ENCODE results near the gene PFKFB2. TPM values are rescaled to one million over a fixed set of nuclear protein-coding genes. Genes with fewer than 3 reads are reported as not detected.
A peak's percentile ranks its signal among the peaks of the same experiment; 100 is the strongest.

PFKFB2 gene
- polyA plus RNA-seq, 2 of the 4 experiments (the other 2 are of a cell fraction) = 7.4 to 8.4 TPM

DNA sequence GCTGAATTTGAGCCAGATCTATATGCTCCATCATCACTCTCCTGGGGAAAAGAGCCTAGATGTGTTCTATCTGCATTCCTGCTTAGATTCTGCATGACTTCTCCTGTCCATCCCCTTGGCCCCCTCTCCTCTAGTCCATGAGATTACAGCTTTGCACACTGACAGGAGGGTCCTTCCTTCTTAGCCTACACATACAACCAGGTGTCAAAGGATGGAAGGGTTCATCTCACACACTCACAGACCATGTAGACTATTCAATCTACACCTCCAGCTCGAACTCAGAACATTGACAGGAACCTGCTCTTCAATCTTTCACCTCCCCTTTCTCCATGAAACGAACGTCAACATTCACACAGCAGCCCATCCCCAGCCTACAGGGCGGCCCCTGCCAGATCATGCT, 34.4 kb upstream of the PFKFB2 start:
- Histone ChIP-seq H3K9me3 (no peaks in the 10 kb centered on the region), H3K4me1 (peaks cover 50% of the 10 kb centered on the region), H3K4me2 (no peak overlapping the region), H3K27ac (peak overlapping the region; percentile 86 to 89; a peak in 4 of 6 replicates), H3K4me3 (no peak overlapping the region)
- ATAC-seq (no peak), FAIRE-seq (no peak), DNase-seq (ENCODE audit: low read depth in 1 of 2, low spot score in 1 of 2) (no peak)
- 88% methylated on average over 4 of the region's 4 CpGs for WGBS (ENCODE audit: missing lambda C conversion rate)
- CTCF ChIA-PET = interaction anchor here (0.7 to 2.3 kb wide), 8 partner anchors 9 to 31 kb away, joined by 3 to 11 read pairs (median 4); partner anchors contain the start of gene C1orf116
- POLR2A ChIA-PET = no interaction called here
- TF ChIP-seq RCOR1 (IDR thresholded peaks at IDR 0.05; ENCODE audit: low read depth, low read length) (no peak), MAFK (IDR thresholded peaks at IDR 0.05; ENCODE audit: partially characterized antibody) (no peak), PHF8 (IDR thresholded peaks at IDR 0.05; ENCODE audit: borderline replicate concordance, low read depth) (no peak), MYC (IDR thresholded peaks at IDR 0.05; ENCODE audit: borderline replicate concordance, low read length) (no peak), HDAC2 (IDR thresholded peaks at IDR 0.05) (no peak), CBX2 (IDR thresholded peaks at IDR 0.05; ENCODE audit: borderline replicate concordance, low read depth) (no peak), JUNB (IDR thresholded peaks at IDR 0.05) (no peak), FOSL2 (IDR thresholded peaks at IDR 0.05) (no peak), FOSL2 (CRISPR knock-in tag; IDR thresholded peaks at IDR 0.05) (no peak), POLR2A (IDR thresholded peaks at IDR 0.05; ENCODE audit: low read length) (no peak), BHLHE40 (IDR thresholded peaks at IDR 0.05; ENCODE audit: low read depth, low read length) (no peak), FOSB (CRISPR knock-in tag; IDR thresholded peaks at IDR 0.05) (no peak), BCL3 (IDR thresholded peaks at IDR 0.05) (no peak), ELK1 (IDR thresholded peaks at IDR 0.05; ENCODE audit: low read depth, low read length) (no peak), RARB (CRISPR knock-in tag; IDR thresholded peaks at IDR 0.05) (no peak)
- TF ChIP-seq, protein P1, sequence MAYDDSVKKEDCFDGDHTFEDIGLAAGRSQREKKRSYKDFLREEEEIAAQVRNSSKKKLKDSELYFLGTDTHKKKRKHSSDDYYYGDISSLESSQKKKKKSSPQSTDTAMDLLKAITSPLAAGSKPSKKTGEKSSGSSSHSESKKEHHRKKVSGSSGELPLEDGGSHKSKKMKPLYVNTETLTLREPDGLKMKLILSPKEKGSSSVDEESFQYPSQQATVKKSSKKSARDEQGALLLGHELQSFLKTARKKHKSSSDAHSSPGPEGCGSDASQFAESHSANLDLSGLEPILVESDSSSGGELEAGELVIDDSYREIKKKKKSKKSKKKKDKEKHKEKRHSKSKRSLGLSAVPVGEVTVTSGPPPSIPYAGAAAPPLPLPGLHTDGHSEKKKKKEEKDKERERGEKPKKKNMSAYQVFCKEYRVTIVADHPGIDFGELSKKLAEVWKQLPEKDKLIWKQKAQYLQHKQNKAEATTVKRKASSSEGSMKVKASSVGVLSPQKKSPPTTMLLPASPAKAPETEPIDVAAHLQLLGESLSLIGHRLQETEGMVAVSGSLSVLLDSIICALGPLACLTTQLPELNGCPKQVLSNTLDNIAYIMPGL (CRISPR knock-in tag; IDR thresholded peaks at IDR 0.05; ENCODE audit: borderline replicate concordance) = no peak

GRCh38 chr1:207019161-207019560, 33.9 kb upstream of the PFKFB2 start:
- 93% methylated on average over 2 of the region's 2 CpGs for WGBS (ENCODE audit: missing lambda C conversion rate)
- POLR2A ChIA-PET = no interaction called here
- Histone ChIP-seq H3K27ac (peak overlapping the region; percentile 86 to 89), H3K4me3 (no peak overlapping the region), H3K4me2 (peak overlapping the region; percentile 62; the same call in 1 of the 3 replicates), H3K4me1 (peaks cover 55% of the 10 kb centered on the region), H3K9me3 (no peaks in the 10 kb centered on the region)
- ATAC-seq (no peak), DNase-seq (ENCODE audit: low read depth in 1 of 2, low spot score in 1 of 2) (no peak), FAIRE-seq (no peak)
- TF ChIP-seq MAZ (IDR thresholded peaks at IDR 0.05; ENCODE audit: borderline replicate concordance, low read depth, low read length) (no peak), SMC3 (IDR thresholded peaks at IDR 0.05) (no peak), PBX3 (IDR thresholded peaks at IDR 0.05) (no peak), JUN (IDR thresholded peaks at IDR 0.05) (no peak), GATA3 (IDR thresholded peaks at IDR 0.05; ENCODE audit: borderline replicate concordance) (no peak), ESRRA (IDR thresholded peaks at IDR 0.05; ENCODE audit: borderline replicate concordance, low read length) (no peak), RARB (CRISPR knock-in tag; IDR thresholded peaks at IDR 0.05) (no peak), ZNF302 (CRISPR knock-in tag; IDR thresholded peaks at IDR 0.05) (no peak)
- TF ChIP-seq, protein P2, sequence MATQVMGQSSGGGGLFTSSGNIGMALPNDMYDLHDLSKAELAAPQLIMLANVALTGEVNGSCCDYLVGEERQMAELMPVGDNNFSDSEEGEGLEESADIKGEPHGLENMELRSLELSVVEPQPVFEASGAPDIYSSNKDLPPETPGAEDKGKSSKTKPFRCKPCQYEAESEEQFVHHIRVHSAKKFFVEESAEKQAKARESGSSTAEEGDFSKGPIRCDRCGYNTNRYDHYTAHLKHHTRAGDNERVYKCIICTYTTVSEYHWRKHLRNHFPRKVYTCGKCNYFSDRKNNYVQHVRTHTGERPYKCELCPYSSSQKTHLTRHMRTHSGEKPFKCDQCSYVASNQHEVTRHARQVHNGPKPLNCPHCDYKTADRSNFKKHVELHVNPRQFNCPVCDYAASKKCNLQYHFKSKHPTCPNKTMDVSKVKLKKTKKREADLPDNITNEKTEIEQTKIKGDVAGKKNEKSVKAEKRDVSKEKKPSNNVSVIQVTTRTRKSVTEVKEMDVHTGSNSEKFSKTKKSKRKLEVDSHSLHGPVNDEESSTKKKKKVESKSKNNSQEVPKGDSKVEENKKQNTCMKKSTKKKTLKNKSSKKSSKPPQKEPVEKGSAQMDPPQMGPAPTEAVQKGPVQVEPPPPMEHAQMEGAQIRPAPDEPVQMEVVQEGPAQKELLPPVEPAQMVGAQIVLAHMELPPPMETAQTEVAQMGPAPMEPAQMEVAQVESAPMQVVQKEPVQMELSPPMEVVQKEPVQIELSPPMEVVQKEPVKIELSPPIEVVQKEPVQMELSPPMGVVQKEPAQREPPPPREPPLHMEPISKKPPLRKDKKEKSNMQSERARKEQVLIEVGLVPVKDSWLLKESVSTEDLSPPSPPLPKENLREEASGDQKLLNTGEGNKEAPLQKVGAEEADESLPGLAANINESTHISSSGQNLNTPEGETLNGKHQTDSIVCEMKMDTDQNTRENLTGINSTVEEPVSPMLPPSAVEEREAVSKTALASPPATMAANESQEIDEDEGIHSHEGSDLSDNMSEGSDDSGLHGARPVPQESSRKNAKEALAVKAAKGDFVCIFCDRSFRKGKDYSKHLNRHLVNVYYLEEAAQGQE (IDR thresholded peaks at IDR 0.05) = no peak
- CTCF ChIA-PET = interaction anchor here (0.7 to 2.3 kb wide), 8 partner anchors 9 to 411 kb away, joined by 3 to 11 read pairs (median 4); partner anchors contain the start of gene C1orf116

Measured in A549 (cell line).